ENCODE results near the gene COPZ1.

COPZ1 gene

DNA sequence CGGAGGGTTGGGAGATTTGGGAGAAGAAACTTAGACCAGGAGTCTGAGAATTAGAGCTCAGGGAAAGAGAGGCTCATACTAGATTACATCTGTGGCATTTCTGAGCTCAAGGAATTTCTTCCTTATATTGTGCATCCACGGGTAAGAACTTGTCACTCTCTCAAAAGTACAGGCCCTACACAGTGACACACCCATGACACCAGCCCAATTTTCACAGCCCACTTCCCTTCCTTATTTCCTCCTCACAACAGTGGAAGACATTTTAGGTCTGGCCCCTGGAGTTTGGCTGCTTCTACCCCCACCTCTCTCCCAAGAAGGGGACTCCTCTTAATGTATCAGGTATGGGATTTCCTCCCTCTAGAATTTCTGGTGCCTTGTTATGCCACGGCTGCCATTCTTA, 68.8 kb downstream of the COPZ1 start:
- Histone ChIP-seq H3K79me1 (ENCODE audit: low read length) (peaks cover 2% of the 10 kb centered on the region), H3K9ac (ENCODE audit: low read length) (no peak overlapping the region), H3K36me3 (ENCODE audit: control insufficient read depth, insufficient read depth, low read length) (peaks cover 18% of the 10 kb centered on the region), H3K27ac (ENCODE audit: low read depth, low read length) (no peak overlapping the region), H3K56ac (ENCODE audit: low read length) (no peak overlapping the region), H2BK15ac (replicated peaks; ENCODE audit: low read depth) (no peak overlapping the region), H3K4ac (ENCODE audit: low read depth, low read length) (no peak overlapping the region), H4K5ac (ENCODE audit: low read length) (no peak overlapping the region), H4K8ac (ENCODE audit: low read depth, low read length) (no peak overlapping the region), H2BK5ac (ENCODE audit: low read length) (no peak overlapping the region), H3K4me3 (ENCODE audit: low read length) (no peak overlapping the region), H3K18ac (ENCODE audit: low read length) (no peak overlapping the region), H2AK5ac (ENCODE audit: low read length) (no peak overlapping the region), H3K27me3 (ENCODE audit: insufficient read depth, low read length, poor library complexity) (no peaks in the 10 kb centered on the region), H2BK120ac (ENCODE audit: low read depth, low read length) (no peak overlapping the region), H3K79me2 (ENCODE audit: control insufficient read depth, insufficient read depth, low read length) (no peaks in the 10 kb centered on the region), H3K4me1 (ENCODE audit: control insufficient read depth, low read depth, low read length) (peaks cover 18% of the 10 kb centered on the region), H3K4me2 (ENCODE audit: low read length) (no peak overlapping the region), H3K23ac (ENCODE audit: low read length) (no peak overlapping the region)
- no CpG with 5 or more reads among the region's 3 CpGs for WGBS (ENCODE audit: extremely low coverage, insufficient coverage, low lambda C conversion rate)
- no peak for DNase-seq

DNA sequence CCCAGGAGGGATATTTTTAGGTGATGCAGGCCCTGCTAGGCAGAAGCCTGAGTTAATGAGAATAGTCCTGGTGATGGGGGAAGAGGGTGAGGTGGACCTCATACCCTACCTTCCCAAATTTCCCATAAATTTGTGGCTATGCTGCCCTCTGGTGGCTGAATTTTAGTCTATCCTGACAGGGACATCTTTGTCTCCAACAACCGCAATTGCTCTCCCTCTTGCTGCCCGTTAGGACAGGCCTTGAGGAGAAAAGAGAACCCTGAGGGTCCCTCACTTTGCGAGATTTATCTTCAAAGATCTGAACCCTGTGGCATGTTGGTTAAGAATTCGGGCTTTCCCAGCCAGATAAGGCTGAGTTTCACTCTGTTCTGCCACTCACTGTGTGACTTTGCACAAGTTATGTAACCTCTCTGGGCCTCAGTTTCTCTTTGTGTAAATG, 69.4 kb downstream of the COPZ1 start:
- H3K4me3 ChIP-seq (ENCODE audit: low read length) = no peak overlapping the region
- H3K27me3 ChIP-seq (ENCODE audit: insufficient read depth, low read length, poor library complexity) = no peaks in the 10 kb centered on the region
- no peaks in the 10 kb centered on the region for H3K79me2 ChIP-seq (ENCODE audit: control insufficient read depth, insufficient read depth, low read length)
- H3K79me1 ChIP-seq (ENCODE audit: low read length) = peaks cover 2% of the 10 kb centered on the region
- no peak overlapping the region for H3K27ac ChIP-seq (ENCODE audit: low read depth, low read length)
- no peak overlapping the region for H3K18ac ChIP-seq (ENCODE audit: low read length)
- no peak overlapping the region for H2BK15ac ChIP-seq (replicated peaks; ENCODE audit: low read depth)
- no peak overlapping the region for H3K56ac ChIP-seq (ENCODE audit: low read length)
- H3K23ac ChIP-seq (ENCODE audit: low read length) = no peak overlapping the region
- no CpG with 5 or more reads among the region's 4 CpGs for WGBS (ENCODE audit: extremely low coverage, insufficient coverage, low lambda C conversion rate)
- peaks cover 20% of the 10 kb centered on the region for H3K36me3 ChIP-seq (ENCODE audit: control insufficient read depth, insufficient read depth, low read length)
- peak; percentile 86 for DNase-seq
- no peak overlapping the region for H3K4ac ChIP-seq (ENCODE audit: low read depth, low read length)
- no peak overlapping the region for H2BK5ac ChIP-seq (ENCODE audit: low read length)
- no peak overlapping the region for H4K8ac ChIP-seq (ENCODE audit: low read depth, low read length)
- H3K9ac ChIP-seq (ENCODE audit: low read length) = no peak overlapping the region
- H3K4me2 ChIP-seq (ENCODE audit: low read length) = no peak overlapping the region
- no peak overlapping the region for H2AK5ac ChIP-seq (ENCODE audit: low read length)
- H2BK120ac ChIP-seq (ENCODE audit: low read depth, low read length) = no peak overlapping the region
- no peak overlapping the region for H4K5ac ChIP-seq (ENCODE audit: low read length)
- peaks cover 14% of the 10 kb centered on the region for H3K4me1 ChIP-seq (ENCODE audit: control insufficient read depth, low read depth, low read length)

GRCh38 chr12:54394986-54395385, 70.1 kb downstream of the COPZ1 start:
- H3K18ac ChIP-seq (ENCODE audit: low read length) = no peak overlapping the region
- no peak overlapping the region for H3K56ac ChIP-seq (ENCODE audit: low read length)
- no peak overlapping the region for H3K4me3 ChIP-seq (ENCODE audit: low read length)

GRCh38 chr12:54395545-54395944, 70.6 kb downstream of the COPZ1 start:
- H3K23ac ChIP-seq (ENCODE audit: low read length) = no peak overlapping the region
- H3K4me1 ChIP-seq (ENCODE audit: control insufficient read depth, low read depth, low read length) = peaks cover 4% of the 10 kb centered on the region
- no peak overlapping the region for H2BK15ac ChIP-seq (replicated peaks; ENCODE audit: low read depth)
- H3K4me2 ChIP-seq (ENCODE audit: low read length) = no peak overlapping the region
- no peak overlapping the region for H3K4me3 ChIP-seq (ENCODE audit: low read length)
- H3K27me3 ChIP-seq (ENCODE audit: insufficient read depth, low read length, poor library complexity) = no peaks in the 10 kb centered on the region
- H3K4ac ChIP-seq (ENCODE audit: low read depth, low read length) = no peak overlapping the region
- H2BK5ac ChIP-seq (ENCODE audit: low read length) = no peak overlapping the region
- DNase-seq = no peak
- H4K8ac ChIP-seq (ENCODE audit: low read depth, low read length) = no peak overlapping the region
- H3K79me1 ChIP-seq (ENCODE audit: low read length) = peaks cover 2% of the 10 kb centered on the region
- no peak overlapping the region for H2AK5ac ChIP-seq (ENCODE audit: low read length)
- H3K36me3 ChIP-seq (ENCODE audit: control insufficient read depth, insufficient read depth, low read length) = peaks cover 25% of the 10 kb centered on the region
- no peak overlapping the region for H3K18ac ChIP-seq (ENCODE audit: low read length)
- no peak overlapping the region for H3K9ac ChIP-seq (ENCODE audit: low read length)
- H4K5ac ChIP-seq (ENCODE audit: low read length) = no peak overlapping the region
- H2BK120ac ChIP-seq (ENCODE audit: low read depth, low read length) = no peak overlapping the region
- no peak overlapping the region for H3K56ac ChIP-seq (ENCODE audit: low read length)
- no peak overlapping the region for H3K27ac ChIP-seq (ENCODE audit: low read depth, low read length)
- H3K79me2 ChIP-seq (ENCODE audit: control insufficient read depth, insufficient read depth, low read length) = no peaks in the 10 kb centered on the region

More at GRCh38 chr12:54394986-54395385, 70.1 kb downstream of the COPZ1 start:
- no peak overlapping the region for H4K5ac ChIP-seq (ENCODE audit: low read length)
- H2BK120ac ChIP-seq (ENCODE audit: low read depth, low read length) = no peak overlapping the region
- H3K79me1 ChIP-seq (ENCODE audit: low read length) = peaks cover 2% of the 10 kb centered on the region
- H3K4me1 ChIP-seq (ENCODE audit: control insufficient read depth, low read depth, low read length) = peaks cover 7% of the 10 kb centered on the region
- peaks cover 21% of the 10 kb centered on the region for H3K36me3 ChIP-seq (ENCODE audit: control insufficient read depth, insufficient read depth, low read length)
- no peak overlapping the region for H4K8ac ChIP-seq (ENCODE audit: low read depth, low read length)
- no peak overlapping the region for H3K4me2 ChIP-seq (ENCODE audit: low read length)
- H2BK5ac ChIP-seq (ENCODE audit: low read length) = no peak overlapping the region
- no peak overlapping the region for H2AK5ac ChIP-seq (ENCODE audit: low read length)
- no peak overlapping the region for H3K4ac ChIP-seq (ENCODE audit: low read depth, low read length)
- H2BK15ac ChIP-seq (replicated peaks; ENCODE audit: low read depth) = no peak overlapping the region
- H3K9ac ChIP-seq (ENCODE audit: low read length) = peak overlapping the region; percentile 17
- no CpG with 5 or more reads among the region's 1 CpG for WGBS (ENCODE audit: extremely low coverage, insufficient coverage, low lambda C conversion rate)
- DNase-seq = no peak
- no peaks in the 10 kb centered on the region for H3K27me3 ChIP-seq (ENCODE audit: insufficient read depth, low read length, poor library complexity)
- no peaks in the 10 kb centered on the region for H3K79me2 ChIP-seq (ENCODE audit: control insufficient read depth, insufficient read depth, low read length)
- H3K23ac ChIP-seq (ENCODE audit: low read length) = no peak overlapping the region
- H3K27ac ChIP-seq (ENCODE audit: low read depth, low read length) = no peak overlapping the region

DNA sequence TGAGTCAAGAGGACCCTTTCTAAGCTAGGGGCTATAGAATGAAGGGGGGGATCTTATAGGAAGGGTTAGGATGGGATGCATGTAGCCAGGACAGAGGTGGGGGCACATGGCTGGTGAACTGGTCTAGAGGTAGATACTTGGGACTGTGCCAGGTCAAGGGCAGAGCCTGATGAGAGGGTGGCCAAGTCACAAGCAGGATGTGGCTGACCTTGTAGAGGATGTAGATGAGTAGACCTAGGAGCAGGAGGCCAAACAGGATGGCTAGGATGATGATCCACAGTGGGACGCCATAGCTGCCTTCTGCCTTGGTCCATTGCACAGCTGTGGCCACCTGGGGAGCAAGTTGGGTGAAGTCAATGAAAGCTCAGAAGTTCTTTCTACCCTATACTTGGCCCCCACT, 72.2 kb downstream of the COPZ1 start:
- H3K36me3 ChIP-seq (ENCODE audit: control insufficient read depth, insufficient read depth, low read length) = peaks cover 36% of the 10 kb centered on the region
- no peak overlapping the region for H2BK15ac ChIP-seq (replicated peaks; ENCODE audit: low read depth)
- H2AK5ac ChIP-seq (ENCODE audit: low read length) = no peak overlapping the region
- H3K27me3 ChIP-seq (ENCODE audit: insufficient read depth, low read length, poor library complexity) = no peaks in the 10 kb centered on the region
- H3K79me1 ChIP-seq (ENCODE audit: low read length) = peaks cover 2% of the 10 kb centered on the region
- H3K23ac ChIP-seq (ENCODE audit: low read length) = no peak overlapping the region
- no CpG with 5 or more reads among the region's 1 CpG for WGBS (ENCODE audit: extremely low coverage, insufficient coverage, low lambda C conversion rate)
- H3K4ac ChIP-seq (ENCODE audit: low read depth, low read length) = no peak overlapping the region
- H3K56ac ChIP-seq (ENCODE audit: low read length) = no peak overlapping the region
- H3K4me3 ChIP-seq (ENCODE audit: low read length) = no peak overlapping the region
- no peak overlapping the region for H2BK120ac ChIP-seq (ENCODE audit: low read depth, low read length)
- no peak overlapping the region for H3K9ac ChIP-seq (ENCODE audit: low read length)
- H2BK5ac ChIP-seq (ENCODE audit: low read length) = no peak overlapping the region
- no peaks in the 10 kb centered on the region for H3K79me2 ChIP-seq (ENCODE audit: control insufficient read depth, insufficient read depth, low read length)
- H4K5ac ChIP-seq (ENCODE audit: low read length) = no peak overlapping the region
- H3K18ac ChIP-seq (ENCODE audit: low read length) = no peak overlapping the region
- no peak overlapping the region for H3K27ac ChIP-seq (ENCODE audit: low read depth, low read length)
- no peak overlapping the region for H3K4me2 ChIP-seq (ENCODE audit: low read length)
- no peaks in the 10 kb centered on the region for H3K4me1 ChIP-seq (ENCODE audit: control insufficient read depth, low read depth, low read length)
- H4K8ac ChIP-seq (ENCODE audit: low read depth, low read length) = no peak overlapping the region
- no peak for DNase-seq

- no peak overlapping the region for H3K4ac ChIP-seq (ENCODE audit: low read depth, low read length)
- no peak overlapping the region for H3K4me3 ChIP-seq (ENCODE audit: low read length)
- peaks cover 2% of the 10 kb centered on the region for H3K79me1 ChIP-seq (ENCODE audit: low read length)
- no CpG with 5 or more reads among the region's 2 CpGs for WGBS (ENCODE audit: extremely low coverage, insufficient coverage, low lambda C conversion rate)
- H3K36me3 ChIP-seq (ENCODE audit: control insufficient read depth, insufficient read depth, low read length) = peaks cover 42% of the 10 kb centered on the region
- H3K9ac ChIP-seq (ENCODE audit: low read length) = no peak overlapping the region
- no peak overlapping the region for H4K5ac ChIP-seq (ENCODE audit: low read length)
- no peak overlapping the region for H3K27ac ChIP-seq (ENCODE audit: low read depth, low read length)
- no peak overlapping the region for H2AK5ac ChIP-seq (ENCODE audit: low read length)
- H2BK5ac ChIP-seq (ENCODE audit: low read length) = no peak overlapping the region
- H3K79me2 ChIP-seq (ENCODE audit: control insufficient read depth, insufficient read depth, low read length) = no peaks in the 10 kb centered on the region
- no peak overlapping the region for H3K23ac ChIP-seq (ENCODE audit: low read length)
- H3K4me2 ChIP-seq (ENCODE audit: low read length) = no peak overlapping the region
- no peak overlapping the region for H2BK120ac ChIP-seq (ENCODE audit: low read depth, low read length)
- H2BK15ac ChIP-seq (replicated peaks; ENCODE audit: low read depth) = no peak overlapping the region
- no peak overlapping the region for H3K18ac ChIP-seq (ENCODE audit: low read length)
- no peak overlapping the region for H4K8ac ChIP-seq (ENCODE audit: low read depth, low read length)
- no peaks in the 10 kb centered on the region for H3K4me1 ChIP-seq (ENCODE audit: control insufficient read depth, low read depth, low read length)
- H3K56ac ChIP-seq (ENCODE audit: low read length) = no peak overlapping the region
- no peak for DNase-seq
- no peaks in the 10 kb centered on the region for H3K27me3 ChIP-seq (ENCODE audit: insufficient read depth, low read length, poor library complexity)
These were observed 73.3 kb downstream of the COPZ1 start for GRCh38 chr12:54398218-54398617.
